ENCODE measurements around the gene EXOC4. TPM values are rescaled to one million over a fixed set of nuclear protein-coding genes. Genes with fewer than 3 reads are reported as not detected.

The EXOC4 gene
- total RNA-seq, 3 donors from 2014 or later: 88.3 to 136 (median 99.6) TPM

DNA sequence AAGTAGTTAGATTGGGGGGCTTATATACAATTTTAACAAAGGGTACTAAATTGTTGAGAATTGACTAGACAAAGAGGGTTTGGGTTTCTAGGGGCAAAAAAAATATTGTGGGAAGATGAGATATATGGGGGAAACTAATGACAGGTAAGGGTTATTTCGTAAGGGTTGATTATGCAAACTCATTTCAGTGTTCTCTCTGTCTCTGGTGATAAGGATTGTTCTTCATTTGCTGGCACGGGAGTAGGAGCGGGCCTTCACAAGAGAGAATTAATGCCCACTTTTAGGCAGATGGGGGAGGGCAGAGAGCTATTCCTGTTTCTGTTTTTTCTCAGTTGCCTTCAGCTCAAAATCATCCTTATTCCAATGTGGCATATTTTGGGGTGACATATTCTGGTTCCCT is 258.4 kb downstream of the EXOC4 start:
- intact Hi-C loops (cut with DNase I; ENCODE audit: low total_unique reads): no loop called here
- no peak overlapping the region for H3K4me3 ChIP-seq
- H3K9me3 ChIP-seq: no peaks in the 10 kb centered on the region
- DNase-seq (ENCODE audit: low spot score in 2 of 2): no peak
- H3K27ac ChIP-seq: no peak overlapping the region
- TF ChIP-seq POLR2A (IDR thresholded peaks at IDR 0.05): no peak
- no peak for TF ChIP-seq POLR2AphosphoS5 (IDR thresholded peaks at IDR 0.05)
- TF ChIP-seq, protein P1, sequence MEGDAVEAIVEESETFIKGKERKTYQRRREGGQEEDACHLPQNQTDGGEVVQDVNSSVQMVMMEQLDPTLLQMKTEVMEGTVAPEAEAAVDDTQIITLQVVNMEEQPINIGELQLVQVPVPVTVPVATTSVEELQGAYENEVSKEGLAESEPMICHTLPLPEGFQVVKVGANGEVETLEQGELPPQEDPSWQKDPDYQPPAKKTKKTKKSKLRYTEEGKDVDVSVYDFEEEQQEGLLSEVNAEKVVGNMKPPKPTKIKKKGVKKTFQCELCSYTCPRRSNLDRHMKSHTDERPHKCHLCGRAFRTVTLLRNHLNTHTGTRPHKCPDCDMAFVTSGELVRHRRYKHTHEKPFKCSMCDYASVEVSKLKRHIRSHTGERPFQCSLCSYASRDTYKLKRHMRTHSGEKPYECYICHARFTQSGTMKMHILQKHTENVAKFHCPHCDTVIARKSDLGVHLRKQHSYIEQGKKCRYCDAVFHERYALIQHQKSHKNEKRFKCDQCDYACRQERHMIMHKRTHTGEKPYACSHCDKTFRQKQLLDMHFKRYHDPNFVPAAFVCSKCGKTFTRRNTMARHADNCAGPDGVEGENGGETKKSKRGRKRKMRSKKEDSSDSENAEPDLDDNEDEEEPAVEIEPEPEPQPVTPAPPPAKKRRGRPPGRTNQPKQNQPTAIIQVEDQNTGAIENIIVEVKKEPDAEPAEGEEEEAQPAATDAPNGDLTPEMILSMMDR (IDR thresholded peaks at IDR 0.05): no peak
- H3K27me3 ChIP-seq: no peaks in the 10 kb centered on the region
- H3K4me1 ChIP-seq: no peaks in the 10 kb centered on the region
- H3K36me3 ChIP-seq: no peaks in the 10 kb centered on the region

DNA sequence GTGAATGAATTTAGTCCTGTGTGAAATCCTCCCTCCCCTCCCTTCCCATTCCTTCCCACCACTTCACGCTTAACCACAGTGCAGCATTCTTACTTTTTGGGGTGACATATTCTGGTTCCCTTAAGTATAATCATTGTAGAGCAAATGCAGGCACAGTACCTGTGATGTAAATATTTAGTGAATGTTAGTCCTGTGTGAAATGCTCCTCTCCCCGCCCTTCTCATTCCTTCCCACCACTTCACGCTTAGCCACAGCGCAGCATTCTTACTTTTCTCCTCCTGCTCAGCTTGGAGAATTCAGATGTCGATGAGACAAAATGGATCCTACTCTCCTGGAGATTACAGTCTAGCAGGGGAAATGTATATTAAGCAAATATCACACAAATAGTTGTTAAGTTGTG is 258.8 kb downstream of the EXOC4 start:
- no peaks in the 10 kb centered on the region for H3K36me3 ChIP-seq
- H3K9me3 ChIP-seq: no peaks in the 10 kb centered on the region
- no peaks in the 10 kb centered on the region for H3K27me3 ChIP-seq
- DNase-seq (ENCODE audit: low spot score in 2 of 2): no peak
- H3K27ac ChIP-seq: no peak overlapping the region
- intact Hi-C loops (cut with DNase I; ENCODE audit: low total_unique reads): no loop called here
- H3K4me3 ChIP-seq: no peak overlapping the region
- H3K4me1 ChIP-seq: no peaks in the 10 kb centered on the region
- no peak for TF ChIP-seq POLR2A (IDR thresholded peaks at IDR 0.05)
- TF ChIP-seq POLR2AphosphoS5 (IDR thresholded peaks at IDR 0.05): no peak
- TF ChIP-seq, protein P1 (IDR thresholded peaks at IDR 0.05): no peak

DNA sequence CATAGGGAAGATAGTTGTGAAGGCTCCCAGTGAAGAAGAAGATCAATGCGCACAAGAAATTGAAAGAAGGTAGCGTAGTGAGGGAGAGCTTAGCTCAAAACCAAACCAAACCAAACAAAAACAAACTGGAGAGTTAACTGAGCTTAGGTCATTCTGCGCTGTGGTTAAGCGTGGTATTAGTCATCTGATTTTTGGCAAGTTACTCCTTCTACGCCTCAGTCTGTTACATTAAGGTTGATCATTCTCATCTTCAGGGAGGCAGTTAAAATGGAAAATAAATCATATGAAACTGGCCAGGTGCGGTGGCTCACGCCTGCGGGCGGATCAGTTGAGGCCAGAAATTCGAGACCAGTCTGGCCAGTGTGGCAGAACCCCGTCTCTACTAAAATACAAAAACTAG is 259.7 kb downstream of the EXOC4 start:
- DNase-seq (ENCODE audit: low spot score in 2 of 2): no peak
- Histone ChIP-seq H3K27ac (no peak overlapping the region), H3K4me1 (no peaks in the 10 kb centered on the region), H3K9me3 (no peaks in the 10 kb centered on the region), H3K4me3 (no peak overlapping the region), H3K27me3 (no peaks in the 10 kb centered on the region), H3K36me3 (no peaks in the 10 kb centered on the region)
- intact Hi-C loops (cut with DNase I; ENCODE audit: low total_unique reads): no loop called here
- TF ChIP-seq, protein P1 (IDR thresholded peaks at IDR 0.05): no peak
- TF ChIP-seq POLR2A (IDR thresholded peaks at IDR 0.05) (no peak), POLR2AphosphoS5 (IDR thresholded peaks at IDR 0.05) (no peak)

DNA sequence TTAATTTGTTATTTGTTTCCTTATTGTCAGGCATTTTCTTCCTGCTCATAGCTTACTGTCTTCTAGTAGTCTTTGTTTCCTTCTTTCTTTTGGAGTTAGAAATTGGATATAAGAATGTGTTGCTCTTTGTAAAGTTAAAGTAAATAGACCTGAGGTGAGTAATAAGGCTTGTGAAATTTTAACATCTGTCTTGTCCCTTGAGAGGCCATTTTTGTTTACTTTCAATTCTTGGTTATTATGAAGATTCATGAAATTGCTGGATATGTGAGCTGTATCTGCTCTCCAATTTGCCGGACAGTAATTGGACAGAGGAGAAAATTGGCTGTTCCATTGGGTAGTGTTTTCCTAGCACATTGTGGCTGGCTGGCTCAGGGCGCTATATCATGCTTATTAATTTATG is 260.7 kb downstream of the EXOC4 start:
- no peak overlapping the region for H3K4me3 ChIP-seq
- intact Hi-C loops (cut with DNase I; ENCODE audit: low total_unique reads): no loop called here
- H3K27ac ChIP-seq: no peak overlapping the region
- no peaks in the 10 kb centered on the region for H3K9me3 ChIP-seq
- H3K36me3 ChIP-seq: no peaks in the 10 kb centered on the region
- H3K4me1 ChIP-seq: no peaks in the 10 kb centered on the region
- no peaks in the 10 kb centered on the region for H3K27me3 ChIP-seq
- TF ChIP-seq POLR2A (IDR thresholded peaks at IDR 0.05): no peak
- TF ChIP-seq, protein P1 (IDR thresholded peaks at IDR 0.05): no peak
- no peak for DNase-seq (ENCODE audit: low spot score in 2 of 2)

DNA sequence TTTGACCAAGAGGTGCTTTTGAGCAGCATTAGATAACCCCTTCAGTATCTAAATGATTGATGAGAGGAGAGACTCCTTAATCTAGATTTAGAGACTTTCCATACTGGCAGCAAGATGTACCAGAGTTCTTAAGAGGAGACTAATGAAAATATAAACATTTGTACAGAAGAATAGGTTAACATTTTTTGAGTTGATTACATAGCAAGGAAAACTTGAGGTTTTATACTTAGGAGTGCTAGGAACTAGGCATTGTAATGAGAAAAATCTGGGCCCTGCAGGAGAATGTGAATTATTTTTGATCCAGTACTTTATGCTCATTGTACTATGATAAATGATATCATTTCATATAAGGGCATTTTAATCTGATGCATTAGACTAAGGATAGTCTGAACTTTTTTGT is 261.7 kb downstream of the EXOC4 start:
- TF ChIP-seq, protein P1 (IDR thresholded peaks at IDR 0.05): no peak
- no peak for TF ChIP-seq POLR2A (IDR thresholded peaks at IDR 0.05)
- no peak for TF ChIP-seq POLR2AphosphoS5 (IDR thresholded peaks at IDR 0.05)
- no peak overlapping the region for H3K27ac ChIP-seq
- intact Hi-C loops (cut with DNase I; ENCODE audit: low total_unique reads): no loop called here

More for the DNA sequence above, 261.7 kb downstream of the EXOC4 start:
- Histone ChIP-seq H3K4me3 (no peak overlapping the region), H3K9me3 (no peaks in the 10 kb centered on the region), H3K4me1 (no peaks in the 10 kb centered on the region), H3K36me3 (no peaks in the 10 kb centered on the region), H3K27me3 (no peaks in the 10 kb centered on the region)
- no peak for DNase-seq (ENCODE audit: low spot score in 2 of 2)
